Naive thymus-derived CD4-positive, alpha-beta T cell (primary cell): ENCODE results near the gene RNF39. TPM values are rescaled to one million over a fixed set of nuclear protein-coding genes. Genes with fewer than 3 reads are reported as not detected.
"Not testable (repeated sequence)": the region's sequence is repeated elsewhere in the genome, so short reads cannot be mapped to it uniquely, and the experiment has no call there.

ENCODE experiments used
- ATAC-seq: fragments of 150-1000 bp; cut with Tn5 transposase; 2 replicates; pipeline ENCODE4 v1.10.0; 2021; ENCODE audit warnings: mild to moderate bottlenecking, moderate library complexity
- CTCF ChIA-PET: fragments of 350-600 bp; sonication (Branson Sonifier 250); formaldehyde crosslinking; loops from one replicate; lab custom pipeline; 2021; ENCODE audit warnings: antibody characterized with exemption; lab: Charles Lee
- POLR2A ChIA-PET: fragments of 350-600 bp; sonication (Branson Sonifier 250); formaldehyde crosslinking; loops from one replicate; lab custom pipeline; 2021; ENCODE audit warnings: antibody characterized with exemption, inconsistent platforms; lab: Charles Lee
- DNase-seq, 9 donors: peaks; one replicate each; pipeline versions ENCODE4 v3.0.0 to v3.0.0-alpha.2; 2020 to 2022; ENCODE audit warnings: mixed read lengths in 1 of 9
- H3K27ac ChIP-seq: one replicate; pipeline ENCODE4 v1.7.0; 2013; ENCODE audit warnings: mild to moderate bottlenecking, low read depth, low read length, moderate library complexity
- H3K27me3 ChIP-seq, 2 donors: one replicate each; pipeline ENCODE4 v1.7.0; 2013; ENCODE audit warnings: low read length in 2 of 2, mild to moderate bottlenecking in 2 of 2, moderate library complexity in 2 of 2; ENCODE audit not compliant: control insufficient read depth in 2 of 2, insufficient read depth in 2 of 2
- H3K36me3 ChIP-seq, 3 experiments: 1 replicate in 2 of 3; 2 replicates in 1 of 3; pipeline ENCODE4 v1.7.0; 2013; ENCODE audit warnings: low read length in 3 of 3, mild to moderate bottlenecking in 3 of 3, moderate library complexity in 1 of 3; ENCODE audit not compliant: insufficient read depth in 3 of 3, control insufficient read depth in 2 of 3
- H3K4me1 ChIP-seq, 2 donors: one replicate each; pipeline ENCODE4 v1.7.0; 2013; ENCODE audit warnings: low read length in 2 of 2, mild to moderate bottlenecking in 2 of 2, moderate library complexity in 1 of 2; ENCODE audit not compliant: control insufficient read depth in 2 of 2, insufficient read depth in 2 of 2
- H3K4me3 ChIP-seq: 2 replicates; pipeline ENCODE4 v1.7.0; 2013; ENCODE audit warnings: mild to moderate bottlenecking, low read length
- H3K9me3 ChIP-seq, 3 experiments: 1 replicate in 2 of 3; 2 replicates in 1 of 3; pipeline ENCODE4 v1.7.0; 2013; ENCODE audit warnings: low read length in 3 of 3; ENCODE audit not compliant: control insufficient read depth in 2 of 3
- H3K27ac Mint-ChIP-seq, 9 donors: one replicate each; pipeline ENCODE4 v1.8.0; 2020 to 2022; ENCODE audit warnings: mixed read lengths in 9 of 9, mild to moderate bottlenecking in 8 of 9, moderate library complexity in 5 of 9, inconsistent platforms in 2 of 9
- H3K27me3 Mint-ChIP-seq, 5 donors: one replicate each; pipeline ENCODE4 v1.8.0; 2021 to 2022; ENCODE audit warnings: mixed read lengths in 5 of 5, mild to moderate bottlenecking in 1 of 5
- H3K36me3 Mint-ChIP-seq, 5 donors: one replicate each; pipeline ENCODE4 v1.8.0; 2020 to 2022; ENCODE audit warnings: mixed read lengths in 5 of 5, mild to moderate bottlenecking in 3 of 5, inconsistent platforms in 1 of 5
- H3K4me1 Mint-ChIP-seq, 7 donors: one replicate each; pipeline ENCODE4 v1.8.0; 2020 to 2022; ENCODE audit warnings: mixed read lengths in 7 of 7, mild to moderate bottlenecking in 3 of 7, inconsistent platforms in 1 of 7
- H3K4me3 Mint-ChIP-seq, 10 donors: one replicate each; pipeline ENCODE4 v1.8.0; 2020 to 2022; ENCODE audit warnings: mild to moderate bottlenecking in 10 of 10, mixed read lengths in 10 of 10, moderate library complexity in 6 of 10, inconsistent platforms in 2 of 10
- H3K9me3 Mint-ChIP-seq, 11 donors: one replicate each; pipeline ENCODE4 v1.8.0; 2020 to 2022; ENCODE audit warnings: mixed read lengths in 11 of 11, mild to moderate bottlenecking in 4 of 11, inconsistent platforms in 1 of 11, moderate library complexity in 1 of 11
- intact Hi-C, 2 donors: fragments of 100-400 bp; cut with micrococcal nuclease; formaldehyde crosslinking; loops; one replicate each; pipeline ENCODE4 v1.15.1; 2023
- polyA plus RNA-seq, 2 donors: library from polyadenylated mRNA; unstranded; fragments of 300-500 nt; fragmentation: Illumina TruSeq; gene quantifications; one replicate each; pipeline ENCODE4 v1.2.3, GENCODE V29; 2021
- total RNA-seq, 6 experiments: library from RNA in 5 of 6; stranded (reverse) in 5 of 6; gene quantifications; 1 replicate in 5 of 6; 2 replicates in 1 of 6; pipeline ENCODE4 v1.2.3 and lab custom pipeline; 2021 to 2026

The RNF39 gene
- not detected for total RNA-seq
- under 1 TPM in 1 of 2 donors, not detected in 1; 0.33 TPM for polyA plus RNA-seq
- not detected for total RNA-seq (lab: John Stamatoyannopoulos, UW)

GRCh38 chr6:30075094-30075789, at the start of gene RNF39:
TSS of gene RNF39 (minus strand) at chr6:30075769. CDS start at chr6:30075585, 184 bp downstream.
- peaks cover 0 to 3% (median 0%) of the 10 kb centered on the region in 11 donors for H3K9me3 Mint-ChIP-seq
- ATAC-seq (peak; percentile 39), DNase-seq (no peak)
- H3K4me3 Mint-ChIP-seq, result peak within 1 kb of the TSS; percentile 63 to 89 (median 81)
- peaks cover 31 to 90% (median 52%) of the 10 kb centered on the region in 5 donors for H3K27me3 Mint-ChIP-seq
- no peaks in the 10 kb centered on the region for H3K9me3 ChIP-seq
- H3K27ac Mint-ChIP-seq, result peak within 1 kb of the TSS in 5 of 9 donors; percentile 1 to 60 (median 18)
- H3K36me3 ChIP-seq, result peaks cover 0 to 5% (median 0%) of the 10 kb centered on the region in 3 experiments
- peaks cover 7 to 20% (median 16%) of the 10 kb centered on the region in 5 donors for H3K36me3 Mint-ChIP-seq
- POLR2A ChIA-PET, result interaction anchor here (0.8 to 1.1 kb wide), 2 partner anchors 9 to 15 kb away, joined by 3 to 5 read pairs; no protein-coding TSS in a partner anchor
- peaks cover 0 to 12% of the 10 kb centered on the region in 2 donors for H3K27me3 ChIP-seq
- peak within 1 kb of the TSS; percentile 40 for H3K4me3 ChIP-seq
- H3K4me1 Mint-ChIP-seq, result peaks cover 41 to 63% (median 59%) of the 10 kb centered on the region in 7 donors
- intact Hi-C loops, result loop anchor here in 1 of 2 donors (1.0 kb wide), 1 partner anchor 9 kb away; no protein-coding TSS in a partner anchor
- CTCF ChIA-PET, result no interaction called here
- peaks cover 14 to 43% of the 10 kb centered on the region in 2 donors for H3K4me1 ChIP-seq
- no peak within 1 kb of the TSS for H3K27ac ChIP-seq

GRCh38 chr6:30122515-30122914, 46.9 kb upstream of the RNF39 start:
- H3K27ac Mint-ChIP-seq, result no peak overlapping the region
- Histone ChIP-seq H3K36me3 (no peaks in the 10 kb centered on the region), H3K4me1 (no peaks in the 10 kb centered on the region), H3K9me3 (no peaks in the 10 kb centered on the region), H3K4me3 (no peak overlapping the region), H3K27ac (no peak overlapping the region), H3K27me3 (no peaks in the 10 kb centered on the region)
- H3K9me3 Mint-ChIP-seq, result no peaks in the 10 kb centered on the region
- H3K36me3 Mint-ChIP-seq, result no peaks in the 10 kb centered on the region
- DNase-seq, result no peak
- no peak overlapping the region for H3K4me3 Mint-ChIP-seq
- peaks cover 32 to 66% (median 42%) of the 10 kb centered on the region in 5 donors for H3K27me3 Mint-ChIP-seq
- CTCF ChIA-PET, result interaction anchor here (1.0 to 1.1 kb wide), 2 partner anchors 9 to 19 kb away, joined by 3 read pairs; no protein-coding TSS in a partner anchor
- no peak for ATAC-seq
- H3K4me1 Mint-ChIP-seq, result peaks cover 0 to 3% (median 0%) of the 10 kb centered on the region in 7 donors
- intact Hi-C loops, result no loop called here
- POLR2A ChIA-PET, result no interaction called here

GRCh38 chr6:30121446-30122366, 46.1 kb upstream of the RNF39 start:
- Mint-ChIP-seq H3K9me3 (no peaks in the 10 kb centered on the region), H3K4me1 (peaks cover 0 to 1% (median 0%) of the 10 kb centered on the region in 7 donors), H3K27ac (no peak overlapping the region), H3K4me3 (no peak overlapping the region), H3K27me3 (peaks cover 26 to 59% (median 36%) of the 10 kb centered on the region in 5 donors), H3K36me3 (no peaks in the 10 kb centered on the region)
- POLR2A ChIA-PET, result no interaction called here
- H3K4me3 ChIP-seq, result no peak overlapping the region
- H3K4me1 ChIP-seq, result no peaks in the 10 kb centered on the region
- H3K36me3 ChIP-seq, result no peaks in the 10 kb centered on the region
- intact Hi-C loops, result no loop called here
- no peak for ATAC-seq
- no peak for DNase-seq
- H3K27me3 ChIP-seq, result no peaks in the 10 kb centered on the region
- CTCF ChIA-PET, result interaction anchor here (1.0 kb wide), 1 partner anchor 10 kb away, joined by 3 read pairs; no protein-coding TSS in a partner anchor
- no peak overlapping the region for H3K27ac ChIP-seq
- no peaks in the 10 kb centered on the region for H3K9me3 ChIP-seq

GRCh38 chr6:30118691-30119090, 43.1 kb upstream of the RNF39 start:
- H3K9me3 Mint-ChIP-seq, ATAC-seq, CTCF ChIA-PET, H3K27me3 ChIP-seq, intact Hi-C loops, H3K4me3 ChIP-seq, H3K36me3 Mint-ChIP-seq, H3K4me3 Mint-ChIP-seq, H3K9me3 ChIP-seq, POLR2A ChIA-PET, H3K27ac ChIP-seq, H3K4me1 Mint-ChIP-seq, H3K4me1 ChIP-seq, H3K27ac Mint-ChIP-seq, DNase-seq, H3K36me3 ChIP-seq: not testable (repeated sequence)
- peaks cover 19 to 60% (median 26%) of the 10 kb centered on the region in 5 donors for H3K27me3 Mint-ChIP-seq

GRCh38 chr6:30116724-30117123, 41.2 kb upstream of the RNF39 start:
- Mint-ChIP-seq H3K4me3 (no peak overlapping the region), H3K27ac (no peak overlapping the region), H3K9me3 (no peaks in the 10 kb centered on the region), H3K27me3 (peaks cover 23 to 62% (median 37%) of the 10 kb centered on the region in 5 donors), H3K36me3 (no peaks in the 10 kb centered on the region), H3K4me1 (peaks cover 0 to 9% (median 0%) of the 10 kb centered on the region in 7 donors)
- peaks cover 0 to 5% of the 10 kb centered on the region in 2 donors for H3K27me3 ChIP-seq
- ChIA-PET CTCF (interaction anchor here (0.6 to 1.6 kb wide), 3 partner anchors 12 to 15 kb away, joined by 3 to 5 read pairs (median 3); no protein-coding TSS in a partner anchor), POLR2A (no interaction called here)
- no peaks in the 10 kb centered on the region for H3K36me3 ChIP-seq
- no peak overlapping the region for H3K27ac ChIP-seq
- no peak overlapping the region for H3K4me3 ChIP-seq
- H3K4me1 ChIP-seq, result no peaks in the 10 kb centered on the region
- intact Hi-C loops, result no loop called here
- no peaks in the 10 kb centered on the region for H3K9me3 ChIP-seq
- ATAC-seq (no peak), DNase-seq (no peak)

- no peak for ATAC-seq
- no peaks in the 10 kb centered on the region for H3K9me3 ChIP-seq
- no peak for DNase-seq
- H3K4me1 ChIP-seq, result no peaks in the 10 kb centered on the region
- CTCF ChIA-PET, result interaction anchor here (0.7 kb wide), 1 partner anchor 325 kb away, joined by 3 read pairs; no protein-coding TSS in a partner anchor
- intact Hi-C loops, result no loop called here
- H3K4me3 ChIP-seq, result no peak overlapping the region
- Mint-ChIP-seq H3K4me1 (peaks cover 0 to 9% (median 0%) of the 10 kb centered on the region in 7 donors), H3K36me3 (no peaks in the 10 kb centered on the region), H3K4me3 (no peak overlapping the region), H3K27ac (no peak overlapping the region), H3K27me3 (peaks cover 40 to 71% (median 53%) of the 10 kb centered on the region in 5 donors), H3K9me3 (no peaks in the 10 kb centered on the region)
- no peak overlapping the region for H3K27ac ChIP-seq
- POLR2A ChIA-PET, result no interaction called here
- peaks cover 0 to 5% of the 10 kb centered on the region in 2 donors for H3K27me3 ChIP-seq
- H3K36me3 ChIP-seq, result no peaks in the 10 kb centered on the region
Measured at GRCh38 chr6:30113841-30114240, 38.3 kb upstream of the RNF39 start.
